Measurements from ENCODE around the gene PLCD4.

Gene PLCD4

GRCh38 chr2:218621007-218621406 is 13.3 kb downstream of the PLCD4 start:
- DNase-seq (ENCODE audit: low spot score): no peak

DNA sequence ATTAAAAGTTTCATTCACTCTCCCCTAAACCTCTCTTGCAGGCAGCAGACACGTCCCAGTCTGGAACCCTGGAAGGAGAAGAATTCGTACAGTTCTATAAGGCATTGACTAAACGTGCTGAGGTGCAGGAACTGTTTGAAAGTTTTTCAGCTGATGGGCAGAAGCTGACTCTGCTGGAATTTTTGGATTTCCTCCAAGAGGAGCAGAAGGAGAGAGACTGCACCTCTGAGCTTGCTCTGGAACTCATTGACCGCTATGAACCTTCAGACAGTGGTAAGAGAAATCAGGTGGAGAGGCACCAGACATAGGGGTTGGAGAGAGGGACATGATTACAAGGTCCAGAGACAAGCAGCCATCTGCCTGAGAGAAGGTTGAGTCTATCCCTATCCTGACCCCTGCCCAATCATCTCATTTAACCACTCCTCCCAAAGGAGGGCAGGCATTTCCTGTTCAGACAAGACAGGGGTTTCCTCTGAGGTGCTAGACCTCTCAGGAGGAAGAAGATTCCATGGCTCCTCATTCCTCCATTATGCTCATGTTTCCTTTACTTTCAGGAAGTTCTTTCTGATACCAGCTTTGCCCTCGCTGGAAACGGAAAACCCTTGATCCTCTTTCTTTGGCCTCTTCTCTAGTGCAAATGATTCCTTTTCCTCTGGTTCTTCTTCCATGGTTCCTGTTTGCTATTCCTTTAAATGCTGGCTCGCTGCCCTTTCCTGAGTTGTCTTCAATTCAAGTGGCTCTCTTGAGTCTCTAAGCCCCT is 15.1 kb downstream of the PLCD4 start:
- peak; percentile 25 for DNase-seq (ENCODE audit: low spot score)

DNA sequence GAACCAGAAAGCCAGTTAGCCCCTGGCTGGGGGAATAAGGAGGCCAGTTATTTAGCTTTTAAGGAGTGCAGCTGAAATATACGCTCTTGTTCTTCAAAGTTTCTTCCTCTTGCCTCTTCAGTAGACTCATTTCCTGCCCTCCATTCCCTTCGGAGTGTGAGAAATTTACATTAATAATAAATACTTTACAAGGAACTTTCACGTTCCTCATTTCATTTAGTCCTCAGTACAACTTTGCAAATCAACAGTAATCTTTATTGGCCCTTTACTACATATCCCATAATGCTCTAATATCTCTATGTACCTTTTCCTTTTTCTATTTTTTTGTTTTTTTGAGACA is 15.6 kb downstream of the PLCD4 start:
- DNase-seq (ENCODE audit: low spot score): no peak

- no peak for DNase-seq (ENCODE audit: low spot score)
Measured at GRCh38 chr2:218626369-218626768, 18.7 kb downstream of the PLCD4 start.

- DNase-seq (ENCODE audit: low spot score): no peak
Measured at GRCh38 chr2:218627939-218628338, 20.2 kb downstream of the PLCD4 start.

- DNase-seq (ENCODE audit: low spot score): no peak
Measured at GRCh38 chr2:218631837-218632236, 24.1 kb downstream of the PLCD4 start.

GRCh38 chr2:218635719-218636118 is 28.0 kb downstream of the PLCD4 start:
- DNase-seq (ENCODE audit: low spot score): no peak

GRCh38 chr2:218638372-218638771 is 30.7 kb downstream of the PLCD4 start:
- DNase-seq (ENCODE audit: low spot score): no peak

- no peak for DNase-seq (ENCODE audit: low spot score)
Measured at GRCh38 chr2:218642121-218642656, 34.5 kb downstream of the PLCD4 start.

DNA sequence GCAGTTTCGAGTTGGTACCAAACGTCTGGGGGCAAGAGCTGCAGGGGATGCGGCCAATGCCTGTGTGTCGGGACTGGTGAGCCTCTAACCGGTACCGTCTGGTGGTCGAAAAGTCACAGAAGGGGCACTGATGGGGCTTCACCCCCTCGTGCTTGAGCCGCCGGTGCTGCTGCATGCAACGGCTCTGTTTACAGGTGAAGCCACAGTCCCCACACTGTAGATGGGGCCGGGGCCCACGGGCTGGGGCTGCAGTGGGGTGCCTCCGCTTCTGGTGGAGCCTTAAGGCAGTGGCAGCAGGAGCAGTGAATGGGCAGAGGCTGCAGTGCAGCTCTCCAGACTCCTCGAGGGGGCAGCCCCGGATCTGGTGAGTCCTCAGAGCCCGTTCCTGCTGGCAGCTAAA is 35.1 kb downstream of the PLCD4 start:
- no peak for DNase-seq (ENCODE audit: low spot score)

DNA sequence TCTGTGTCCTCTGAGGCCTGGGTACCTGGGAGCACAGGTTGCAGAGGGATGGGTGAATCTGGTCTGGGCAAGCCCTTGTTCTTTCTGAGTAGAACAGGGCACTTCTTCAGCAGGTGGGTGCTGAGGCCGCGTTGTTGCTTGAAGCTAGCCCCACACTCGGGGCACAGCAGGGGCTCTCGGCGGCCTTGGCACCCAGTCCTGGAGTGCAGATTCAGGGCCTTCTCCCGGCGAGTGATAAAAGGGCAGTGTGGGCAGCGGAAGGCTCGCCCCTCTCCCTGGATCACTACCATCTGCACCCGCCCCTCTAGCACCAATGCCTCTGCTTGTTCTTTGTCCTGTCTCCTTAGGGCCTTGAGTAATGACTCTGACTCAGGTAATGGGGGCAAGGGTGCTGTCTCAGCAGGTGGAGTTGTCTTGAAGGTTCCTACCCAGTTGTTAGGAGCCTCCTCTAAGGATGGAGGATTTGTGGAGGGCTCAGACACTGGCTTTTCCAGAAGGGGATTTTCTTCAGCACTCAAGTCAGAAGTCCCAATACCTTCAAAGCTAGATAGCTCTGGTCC is 36.1 kb downstream of the PLCD4 start:
- no peak for DNase-seq (ENCODE audit: low spot score)

DNA sequence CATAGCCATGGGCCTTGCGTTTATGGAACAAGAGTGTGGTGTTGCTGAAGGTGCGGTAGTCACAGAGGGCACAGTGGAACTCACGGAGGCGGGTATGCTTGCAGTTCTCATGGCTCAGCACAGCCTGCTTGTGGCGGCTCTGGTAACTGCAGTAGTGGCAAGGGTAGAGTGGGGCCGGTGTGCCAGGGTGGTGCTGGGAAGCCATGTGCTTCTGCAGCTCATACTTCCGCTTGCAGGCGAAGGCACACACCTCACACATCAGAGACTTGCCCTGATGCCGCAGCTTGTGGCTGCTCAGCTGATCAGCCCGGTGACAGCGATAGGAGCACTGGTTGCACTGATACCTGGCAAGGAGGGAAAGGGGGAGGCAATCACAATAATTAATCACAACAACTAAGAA is 37.0 kb downstream of the PLCD4 start:
- DNase-seq (ENCODE audit: low spot score): no peak

DNA sequence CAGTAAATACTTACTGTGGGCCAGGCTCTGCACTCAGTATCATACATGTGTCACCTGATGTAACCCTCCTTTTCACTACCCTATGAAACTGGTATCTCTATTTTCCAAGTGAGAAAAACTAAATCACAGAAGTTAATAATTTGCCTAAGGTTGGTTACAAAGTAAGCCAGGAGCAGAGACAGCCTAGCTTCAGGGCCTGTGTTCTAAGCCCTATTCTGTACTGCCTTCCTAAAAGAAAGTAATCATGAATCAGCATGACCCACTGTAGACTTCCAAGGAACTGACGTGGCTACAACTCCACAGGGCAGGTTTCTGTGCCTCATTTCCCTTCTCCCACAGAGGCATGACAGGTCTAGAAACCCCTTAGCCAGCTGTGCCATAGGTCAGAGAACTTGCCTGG is 37.4 kb downstream of the PLCD4 start:
- no peak for DNase-seq (ENCODE audit: low spot score)

DNA sequence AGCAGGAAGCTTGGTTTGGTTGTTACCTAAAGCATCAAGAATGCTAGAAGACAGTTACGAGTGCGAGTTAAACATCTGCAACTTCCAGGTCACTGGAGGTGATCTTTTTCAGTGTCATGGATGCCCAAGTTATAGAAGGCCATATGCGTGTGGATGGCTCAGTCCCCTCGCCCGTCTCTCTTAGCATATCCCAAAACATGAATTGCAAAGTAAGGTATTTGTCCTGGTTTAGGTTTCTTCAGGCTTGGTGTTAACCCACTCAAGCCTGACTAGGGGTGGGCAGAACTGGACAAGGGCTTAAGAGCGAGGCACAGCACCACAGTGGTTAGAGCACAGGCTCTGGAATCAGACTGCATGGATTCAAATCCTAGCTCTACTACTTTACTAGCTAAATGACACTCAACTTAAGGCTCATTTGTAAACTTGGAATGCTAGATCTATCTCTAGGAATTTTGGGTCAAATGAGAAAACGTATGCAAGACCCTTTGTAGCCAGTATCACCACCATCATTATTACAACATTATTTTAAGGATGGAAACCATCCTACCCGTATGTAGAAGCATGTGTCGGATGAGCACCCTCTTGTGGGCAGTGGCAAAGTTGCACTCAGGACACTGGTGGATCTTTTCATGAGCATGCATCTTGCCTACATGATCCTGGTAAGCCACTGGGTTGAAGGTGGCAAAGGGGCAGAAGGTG is 40.5 kb downstream of the PLCD4 start:
- DNase-seq (ENCODE audit: low spot score): peak; percentile 79

DNA sequence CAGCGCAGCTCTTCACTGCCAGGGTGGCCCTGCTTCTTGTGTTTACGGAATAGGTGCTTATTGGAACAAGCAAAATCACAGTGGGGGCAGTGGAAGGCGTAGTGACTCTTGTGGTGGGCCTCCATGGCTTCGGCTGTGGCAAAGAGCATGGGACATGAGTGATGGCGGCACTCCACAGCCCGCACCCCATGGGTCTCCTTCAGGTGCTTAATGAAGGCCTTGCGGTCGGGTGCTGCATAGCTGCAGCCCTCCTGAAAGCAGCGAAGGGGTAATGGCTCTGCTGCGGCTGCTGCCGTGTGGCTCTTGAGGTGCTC is 41.0 kb downstream of the PLCD4 start:
- DNase-seq (ENCODE audit: low spot score): no peak

DNA sequence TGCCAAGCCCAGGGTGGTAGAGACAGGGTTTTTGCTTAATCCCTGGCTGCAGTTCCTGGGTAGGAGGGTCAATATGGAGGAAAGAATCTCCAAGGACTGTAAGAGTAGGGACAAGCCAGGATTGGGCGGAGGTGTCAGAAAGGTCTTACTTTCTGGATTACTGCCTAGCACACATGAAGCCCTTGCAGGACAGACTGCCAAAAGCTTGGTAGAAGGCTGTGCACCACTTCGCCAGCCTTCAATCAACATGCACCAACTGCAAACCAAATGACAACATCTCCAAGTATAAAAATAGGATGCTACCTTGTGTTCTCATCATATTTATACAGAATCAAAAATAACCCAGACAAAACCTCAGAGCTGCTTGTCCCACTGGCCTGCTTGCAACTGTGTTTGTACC is 48.1 kb downstream of the PLCD4 start:
- DNase-seq (ENCODE audit: low spot score): no peak

DNA sequence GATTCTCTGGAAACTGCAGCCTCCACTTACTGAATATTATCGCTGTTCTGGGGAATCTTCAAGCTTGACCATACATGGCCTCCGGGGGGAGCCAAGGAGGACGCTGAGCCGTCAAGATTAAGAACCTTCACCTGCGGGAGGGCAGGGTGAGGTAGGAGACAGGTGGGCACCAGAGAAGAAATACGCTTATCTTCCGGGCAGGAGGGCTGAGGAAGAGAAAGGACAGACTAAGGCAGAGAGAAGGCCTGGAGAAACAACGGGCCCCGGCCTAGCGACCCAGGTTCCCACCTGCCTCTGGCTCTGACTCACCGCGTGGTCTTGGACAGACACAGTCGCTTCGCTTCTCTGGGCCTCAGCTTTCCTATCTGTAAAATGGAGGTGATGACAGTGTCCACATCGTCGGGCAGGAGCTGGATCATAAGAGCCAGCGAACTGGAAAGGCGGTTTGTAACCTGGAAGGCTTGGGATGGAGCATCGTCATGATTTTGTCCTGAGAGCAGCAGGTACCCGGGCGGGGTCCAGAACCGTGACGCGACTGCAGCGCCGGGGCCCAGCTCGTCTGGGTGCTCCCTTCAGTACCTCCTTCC is 51.1 kb downstream of the PLCD4 start:
- DNase-seq (ENCODE audit: low spot score): peak; percentile 61

DNA sequence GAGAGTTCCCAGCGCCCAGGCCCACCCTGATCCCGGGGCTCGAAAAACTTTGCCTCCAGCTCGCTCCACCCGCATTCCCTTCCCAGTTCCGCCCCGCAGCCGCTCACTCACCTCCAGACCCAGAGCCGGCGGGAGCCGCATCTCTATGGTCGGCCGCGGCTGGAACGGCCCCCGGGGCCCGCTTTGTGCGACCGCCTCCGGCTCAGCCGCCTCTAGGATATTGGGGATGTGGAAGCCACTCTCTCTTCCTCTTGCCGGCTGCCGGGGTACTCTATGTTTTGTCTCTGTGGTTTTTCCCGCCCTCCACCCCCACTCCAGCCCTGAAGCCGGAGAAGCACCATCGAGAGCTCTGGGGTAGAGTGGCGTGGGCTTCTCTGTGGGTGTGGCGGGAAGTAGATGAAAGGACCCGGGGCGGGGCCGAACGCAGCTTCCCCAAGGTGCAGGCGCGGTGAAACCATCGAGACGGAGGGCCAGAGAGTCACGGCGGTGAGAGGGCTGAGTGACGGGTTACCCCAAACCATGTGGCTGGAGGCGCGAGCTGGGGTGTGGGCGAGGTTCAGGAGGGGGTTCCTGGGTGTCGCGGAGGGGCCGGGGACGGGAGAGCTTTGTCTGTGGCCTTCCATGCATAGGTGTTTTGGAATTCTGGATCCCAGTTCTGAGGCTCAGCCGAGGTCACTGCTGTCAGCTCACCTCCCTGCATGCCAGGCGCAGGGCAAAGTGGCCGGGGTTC is 51.7 kb downstream of the PLCD4 start, which contains the start of the genes BCS1L and ZNF142:
Gene BCS1L (plus strand): TSS at position 426 of the 730 bp plus-strand sequence. CDS start 1,305 bp downstream, outside the sequence.
Gene ZNF142 (minus strand): TSS at position 366 of the 730 bp plus-strand sequence. CDS start 3,194 bp downstream, outside the sequence.
- DNase-seq (ENCODE audit: low spot score): peak; percentile 91

GRCh38 chr2:218659988-218660358 is 52.3 kb downstream of the PLCD4 start:
- peak; percentile 12 for DNase-seq (ENCODE audit: low spot score)

GRCh38 chr2:218662377-218662776 is 54.7 kb downstream of the PLCD4 start:
- no peak for DNase-seq (ENCODE audit: low spot score)

DNA sequence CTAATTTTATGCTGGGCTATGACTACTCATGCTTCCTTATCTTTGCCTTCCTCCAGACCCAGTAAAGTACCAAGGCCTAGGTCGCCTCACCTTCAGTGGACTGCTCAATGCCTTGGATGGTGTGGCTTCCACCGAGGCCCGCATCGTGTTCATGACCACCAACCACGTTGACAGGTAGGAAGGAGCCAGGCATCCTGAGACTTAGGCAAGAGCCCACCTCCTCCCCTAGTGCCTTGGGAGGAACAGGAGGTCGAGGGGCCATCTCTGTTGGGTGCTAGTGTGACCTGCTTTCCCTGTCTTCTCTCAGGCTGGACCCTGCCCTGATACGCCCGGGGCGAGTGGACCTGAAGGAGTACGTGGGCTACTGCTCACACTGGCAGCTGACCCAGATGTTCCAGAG is 55.1 kb downstream of the PLCD4 start:
- no peak for DNase-seq (ENCODE audit: low spot score)

GRCh38 chr2:218663901-218664300 is 56.2 kb downstream of the PLCD4 start:
- no peak for DNase-seq (ENCODE audit: low spot score)
